ENCODE data around the gene ATL3. TPM values are rescaled to one million over a fixed set of nuclear protein-coding genes. Genes with fewer than 3 reads are reported as not detected.

ATL3 gene
- total RNA-seq, 3 donors from 2014 or later, result 47.5 to 87.9 (median 61.5) TPM

DNA sequence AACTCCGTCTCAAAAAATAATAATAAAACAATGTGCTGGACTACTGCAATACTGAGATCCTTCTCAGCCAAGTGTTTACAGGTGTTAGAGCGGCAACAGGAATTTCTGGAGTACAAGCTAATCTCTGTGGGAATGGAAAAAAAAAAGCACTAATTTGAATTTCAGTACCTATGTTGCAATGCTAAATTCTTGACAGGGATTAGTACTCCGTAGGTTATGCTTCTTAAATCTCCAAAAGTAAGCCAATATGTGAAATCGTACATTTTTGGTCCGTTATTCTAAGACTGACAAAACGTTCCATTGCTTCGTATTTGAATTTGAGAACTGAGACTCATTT lies 1.1 kb downstream of the ATL3 start:
- no peak for ATAC-seq
- H3K4me3 ChIP-seq, result no peak overlapping the region

DNA sequence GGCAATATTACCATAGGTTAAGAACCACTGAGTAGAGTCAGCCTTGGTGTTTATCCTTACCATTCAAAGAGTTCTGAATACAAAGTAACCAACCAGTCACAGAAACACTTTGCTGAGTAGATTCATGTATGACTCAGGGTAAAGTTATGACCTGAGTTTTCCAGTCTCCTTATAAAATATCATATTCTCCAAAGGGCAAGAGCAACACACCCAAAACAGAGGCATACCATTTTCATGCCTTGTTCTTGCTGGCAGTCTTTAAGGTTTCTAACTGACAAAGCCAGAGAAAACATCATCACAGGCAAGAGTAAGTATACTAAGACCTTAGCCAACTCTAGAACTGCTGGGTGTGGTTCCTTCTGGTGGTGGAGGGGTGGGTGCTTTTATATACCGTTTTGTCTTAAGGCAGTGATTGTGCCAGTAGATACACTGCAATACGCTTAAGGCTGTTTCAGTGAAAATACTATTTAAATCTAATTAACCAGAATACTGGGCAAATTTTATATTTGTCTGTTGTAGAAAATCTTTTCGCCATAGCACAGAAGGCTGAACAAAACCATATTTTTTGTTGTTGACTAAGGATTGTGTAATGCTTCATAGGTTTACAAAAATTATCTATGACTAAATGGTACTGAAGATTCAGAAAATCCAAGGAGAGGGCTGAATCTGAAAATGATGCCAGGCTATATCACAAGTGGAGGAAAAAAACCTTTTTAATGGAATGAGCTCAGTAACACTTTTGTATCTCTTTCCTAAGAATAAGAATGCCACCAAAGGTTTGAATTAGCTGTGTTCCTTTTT lies 3.0 kb downstream of the ATL3 start:
- Histone ChIP-seq H3K9me3 (no peaks in the 10 kb centered on the region), H3K4me1 (ENCODE audit: low read depth) (peaks cover 32% of the 10 kb centered on the region), H3K4me3 (no peak overlapping the region), H3K36me3 (ENCODE audit: low read depth) (no peaks in the 10 kb centered on the region)
- TF ChIP-seq, protein P1, sequence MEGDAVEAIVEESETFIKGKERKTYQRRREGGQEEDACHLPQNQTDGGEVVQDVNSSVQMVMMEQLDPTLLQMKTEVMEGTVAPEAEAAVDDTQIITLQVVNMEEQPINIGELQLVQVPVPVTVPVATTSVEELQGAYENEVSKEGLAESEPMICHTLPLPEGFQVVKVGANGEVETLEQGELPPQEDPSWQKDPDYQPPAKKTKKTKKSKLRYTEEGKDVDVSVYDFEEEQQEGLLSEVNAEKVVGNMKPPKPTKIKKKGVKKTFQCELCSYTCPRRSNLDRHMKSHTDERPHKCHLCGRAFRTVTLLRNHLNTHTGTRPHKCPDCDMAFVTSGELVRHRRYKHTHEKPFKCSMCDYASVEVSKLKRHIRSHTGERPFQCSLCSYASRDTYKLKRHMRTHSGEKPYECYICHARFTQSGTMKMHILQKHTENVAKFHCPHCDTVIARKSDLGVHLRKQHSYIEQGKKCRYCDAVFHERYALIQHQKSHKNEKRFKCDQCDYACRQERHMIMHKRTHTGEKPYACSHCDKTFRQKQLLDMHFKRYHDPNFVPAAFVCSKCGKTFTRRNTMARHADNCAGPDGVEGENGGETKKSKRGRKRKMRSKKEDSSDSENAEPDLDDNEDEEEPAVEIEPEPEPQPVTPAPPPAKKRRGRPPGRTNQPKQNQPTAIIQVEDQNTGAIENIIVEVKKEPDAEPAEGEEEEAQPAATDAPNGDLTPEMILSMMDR (IDR thresholded peaks at IDR 0.05), result no peak
- intact Hi-C loops (cut with DNase I, micrococcal nuclease), result no loop called here
- ATAC-seq (no peak), DNase-seq (no peak)

More for the DNA sequence above, 1.1 kb downstream of the ATL3 start:
- Histone ChIP-seq H3K4me1 (ENCODE audit: low read depth) (peaks cover 32% of the 10 kb centered on the region), H3K36me3 (ENCODE audit: low read depth) (no peaks in the 10 kb centered on the region), H3K9me3 (no peaks in the 10 kb centered on the region)
- intact Hi-C loops (cut with DNase I, micrococcal nuclease), result no loop called here
- TF ChIP-seq, protein P1 (IDR thresholded peaks at IDR 0.05), result no peak
- DNase-seq, result no peak

DNA sequence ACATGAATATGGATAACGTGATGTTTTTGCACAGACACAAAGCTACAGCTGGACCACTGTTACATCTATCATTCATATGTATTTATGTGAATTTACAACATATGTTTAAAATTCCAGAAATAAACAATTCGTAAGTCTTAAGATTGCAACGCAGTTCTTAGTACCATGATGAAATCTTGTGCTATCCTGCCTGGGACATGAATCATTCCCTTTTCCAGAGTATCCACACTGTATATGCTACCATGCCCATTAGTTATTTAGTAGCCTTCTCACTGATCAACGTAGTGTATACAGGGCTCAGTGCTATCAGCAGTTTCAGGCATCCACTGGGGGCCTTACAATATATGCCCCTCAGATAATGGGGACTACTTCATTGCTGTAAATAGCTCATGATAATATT lies 4.3 kb downstream of the ATL3 start:
- ATAC-seq (no peak), DNase-seq (no peak)
- H3K4me3 ChIP-seq, result no peak overlapping the region
- intact Hi-C loops (cut with DNase I, micrococcal nuclease), result no loop called here
- H3K9me3 ChIP-seq, result no peaks in the 10 kb centered on the region
- no peaks in the 10 kb centered on the region for H3K36me3 ChIP-seq (ENCODE audit: low read depth)
- TF ChIP-seq, protein P1 (IDR thresholded peaks at IDR 0.05), result no peak
- H3K4me1 ChIP-seq (ENCODE audit: low read depth), result peaks cover 31% of the 10 kb centered on the region

GRCh38 chr11:63663809-63664208 lies 7.4 kb downstream of the ATL3 start:
- intact Hi-C loops (cut with DNase I, micrococcal nuclease), result no loop called here
- no peak overlapping the region for H3K4me3 ChIP-seq
- DNase-seq (no peak), ATAC-seq (no peak)
- no peaks in the 10 kb centered on the region for H3K36me3 ChIP-seq (ENCODE audit: low read depth)
- H3K4me1 ChIP-seq (ENCODE audit: low read depth), result peaks cover 19% of the 10 kb centered on the region
- H3K9me3 ChIP-seq, result no peaks in the 10 kb centered on the region
- TF ChIP-seq, protein P1 (IDR thresholded peaks at IDR 0.05), result no peak

GRCh38 chr11:63660972-63661371 lies 10.2 kb downstream of the ATL3 start:
- DNase-seq, result no peak
- no peaks in the 10 kb centered on the region for H3K4me1 ChIP-seq (ENCODE audit: low read depth)
- ATAC-seq, result no peak
- no peak overlapping the region for H3K4me3 ChIP-seq
- intact Hi-C loops (cut with DNase I, micrococcal nuclease), result no loop called here
- H3K9me3 ChIP-seq, result no peaks in the 10 kb centered on the region
- TF ChIP-seq, protein P1 (IDR thresholded peaks at IDR 0.05), result no peak
- H3K36me3 ChIP-seq (ENCODE audit: low read depth), result no peaks in the 10 kb centered on the region
